Cerebellar nuclear complex (tissue), 1 donor: ENCODE measurements around the gene RHEB.

ENCODE experiments used
- DNase-seq, 2 experiments: peaks; one replicate each; lab custom pipeline; 2025; lab: John Stamatoyannopoulos, UW

Gene RHEB

GRCh38 chr7:151503902-151504714 is 15.6 kb downstream of the RHEB start:
- DNase-seq, result no peak

DNA sequence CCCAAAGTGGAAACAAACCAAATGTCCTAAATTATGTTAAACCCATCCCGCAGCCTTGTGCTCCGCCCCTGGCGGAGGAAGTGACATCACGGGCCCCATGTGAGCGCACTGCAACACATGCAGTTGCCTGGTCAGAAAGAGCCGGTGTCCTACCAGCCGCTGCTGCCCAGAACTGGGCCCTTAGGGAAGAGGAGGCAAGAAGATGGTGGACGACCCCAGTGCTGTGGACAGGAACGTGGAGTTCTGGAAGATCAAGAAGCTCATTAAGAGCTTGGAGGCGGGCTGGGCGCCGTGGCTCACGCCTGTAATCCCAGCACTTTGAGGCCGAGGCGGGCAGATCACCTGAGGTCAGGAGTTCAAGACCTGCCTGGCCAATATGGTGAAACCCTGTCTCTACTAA is 18.0 kb downstream of the RHEB start:
- no peak for DNase-seq

DNA sequence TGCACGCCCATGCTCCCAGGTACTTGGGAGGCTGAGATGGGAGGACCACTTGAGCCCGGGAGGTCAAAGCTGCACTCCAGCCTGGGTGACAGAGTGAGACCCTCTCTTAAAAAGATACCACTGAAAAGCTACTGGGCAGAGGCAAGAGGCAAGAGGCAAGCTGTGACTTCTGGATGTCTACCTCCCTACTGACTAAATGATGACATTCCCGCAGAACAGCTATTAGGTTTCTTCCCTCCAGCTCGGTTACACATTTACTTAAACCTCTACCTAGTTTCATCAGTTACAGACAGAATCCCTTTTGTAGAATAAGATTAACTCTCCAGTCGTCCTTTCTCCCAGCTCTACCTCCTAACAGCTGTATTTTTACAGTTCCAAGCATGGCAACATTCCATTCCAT is 21.2 kb downstream of the RHEB start:
- no peak for DNase-seq

GRCh38 chr7:151497306-151497871 is 22.3 kb downstream of the RHEB start:
- no peak for DNase-seq

DNA sequence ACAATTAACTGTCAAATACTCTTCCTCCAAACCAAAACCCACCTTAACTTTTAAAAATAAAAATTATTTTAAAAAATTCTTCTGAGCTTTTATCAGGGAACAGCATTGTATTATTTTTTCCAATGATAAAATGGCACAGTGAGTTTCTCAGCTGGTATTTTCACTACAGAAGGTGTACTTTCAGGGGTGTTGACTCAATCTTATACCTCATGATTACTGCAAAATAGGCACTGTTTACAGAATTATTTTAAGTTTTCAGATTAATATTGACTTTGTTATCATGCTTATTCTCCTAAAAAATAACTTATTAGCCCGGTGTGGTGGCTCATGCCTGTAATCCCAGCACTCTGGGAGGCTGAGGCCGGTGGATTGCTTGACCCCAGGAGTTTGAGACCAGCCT is 24.3 kb downstream of the RHEB start:
- DNase-seq, result no peak

DNA sequence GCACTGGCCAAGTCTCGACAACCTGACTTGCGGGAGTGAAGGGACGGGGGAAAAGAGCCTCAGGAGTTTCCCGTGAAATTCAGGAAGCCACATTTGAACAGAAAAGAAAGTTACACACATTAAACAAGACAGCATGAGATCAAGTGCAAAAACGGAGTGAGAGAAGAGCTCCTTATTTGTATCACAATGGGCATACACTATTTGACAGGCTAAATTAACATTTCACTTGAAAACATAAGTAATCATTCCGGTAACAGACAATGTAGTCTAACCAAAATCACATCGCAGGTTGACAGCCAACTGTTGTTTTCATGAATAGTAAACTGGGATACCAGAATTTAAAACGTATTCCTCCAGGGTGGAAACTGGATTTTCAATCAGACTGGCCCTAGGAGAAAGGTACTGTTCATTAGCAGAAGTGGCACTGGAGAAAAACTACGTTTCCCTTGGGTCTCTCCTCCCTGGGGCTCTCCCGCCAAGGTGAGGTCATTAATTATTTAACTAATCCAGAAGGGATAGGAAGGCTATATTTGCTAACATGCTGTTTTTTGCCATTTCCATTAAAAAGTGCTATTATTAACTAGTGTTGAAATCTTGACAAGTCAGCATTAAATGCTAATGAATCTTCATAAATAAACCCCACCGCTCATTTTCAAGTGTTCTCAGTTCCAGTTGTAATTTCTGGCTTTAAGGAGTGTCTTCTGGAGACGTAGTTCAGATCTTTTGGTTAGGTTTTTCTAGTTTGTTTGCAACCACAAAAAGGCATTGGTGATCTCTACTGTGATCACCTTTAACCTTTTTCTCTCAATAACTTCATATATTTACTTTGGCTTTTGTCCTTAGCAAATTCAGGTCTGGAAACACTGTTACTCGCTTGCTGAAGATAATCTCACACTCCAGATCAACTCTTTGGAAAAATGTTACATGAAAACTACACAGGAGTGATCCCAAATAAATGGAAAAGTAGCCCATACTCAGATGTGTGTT is 25.1 kb downstream of the RHEB start:
- no peak for DNase-seq

DNA sequence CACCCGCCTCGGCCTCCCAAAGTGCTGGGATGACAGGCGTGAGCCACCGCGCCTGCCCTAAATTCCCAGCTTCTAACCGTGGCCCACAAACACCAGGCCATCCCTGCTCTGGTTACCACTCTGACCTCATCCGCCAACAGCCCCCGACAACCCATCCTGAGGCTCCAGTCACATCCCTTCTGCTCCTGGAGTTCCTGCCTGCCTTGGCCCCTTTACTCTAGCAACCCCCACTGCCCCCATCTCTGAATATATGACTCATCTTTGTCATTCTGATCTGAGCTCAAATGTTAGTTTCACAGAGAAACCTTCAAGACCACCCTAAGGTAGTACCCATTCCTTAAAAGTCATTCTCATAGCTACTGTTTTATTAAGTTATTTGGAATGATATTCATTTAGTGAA is 26.6 kb downstream of the RHEB start:
- DNase-seq, result no peak

DNA sequence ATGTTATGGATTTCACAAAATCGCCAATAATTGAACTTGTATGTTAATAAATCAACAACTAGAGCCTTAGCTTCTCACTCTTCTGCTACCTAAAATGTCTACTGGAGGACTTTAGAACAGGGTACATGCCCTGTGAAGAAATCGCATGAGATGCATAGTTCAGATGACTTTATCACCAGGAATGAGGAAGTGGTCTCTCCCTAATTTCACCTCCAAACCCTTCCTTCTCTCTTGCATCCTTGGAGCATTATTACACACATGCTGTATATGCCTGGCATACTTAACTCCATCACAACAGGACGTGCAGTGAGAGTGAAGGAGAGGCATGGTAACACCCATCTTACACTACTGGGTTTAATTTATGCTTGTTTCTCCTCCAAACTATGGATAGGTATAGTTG is 27.8 kb downstream of the RHEB start:
- DNase-seq, result no peak

DNA sequence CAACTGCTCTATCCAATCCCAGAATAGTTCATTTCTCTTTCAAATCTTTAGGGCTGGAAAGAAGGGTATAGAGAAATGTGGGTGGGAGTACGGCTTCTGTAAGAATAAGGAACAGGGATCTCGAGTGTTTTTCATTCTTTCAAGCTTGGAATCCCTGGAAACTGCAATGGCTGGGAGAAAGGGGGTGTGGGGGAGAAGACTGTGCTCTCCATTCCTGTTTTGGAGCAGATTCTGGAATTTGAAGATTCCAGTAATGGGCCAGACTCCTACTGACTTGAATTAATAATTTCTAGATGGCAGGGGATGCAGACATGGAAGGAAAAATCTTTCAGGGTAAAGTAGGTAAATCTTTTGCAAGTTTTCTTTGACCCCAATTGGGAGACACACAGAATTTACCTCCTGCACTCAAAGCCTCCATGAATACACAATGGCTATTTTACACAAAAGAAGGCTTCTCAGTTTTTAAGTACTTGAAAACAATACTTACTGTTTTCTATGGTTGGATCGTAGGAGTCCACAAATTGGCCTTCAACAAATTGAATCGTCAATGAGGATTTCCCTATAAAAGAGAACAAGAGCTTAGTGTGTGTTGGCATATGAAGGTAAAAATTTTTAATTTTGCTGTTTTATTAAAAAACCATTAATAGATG is 29.1 kb downstream of the RHEB start:
- DNase-seq, result no peak

GRCh38 chr7:151489498-151489897 is 30.2 kb downstream of the RHEB start:
- no peak for DNase-seq

- DNase-seq, result no peak
These were observed 31.6 kb downstream of the RHEB start for GRCh38 chr7:151488096-151488495.

DNA sequence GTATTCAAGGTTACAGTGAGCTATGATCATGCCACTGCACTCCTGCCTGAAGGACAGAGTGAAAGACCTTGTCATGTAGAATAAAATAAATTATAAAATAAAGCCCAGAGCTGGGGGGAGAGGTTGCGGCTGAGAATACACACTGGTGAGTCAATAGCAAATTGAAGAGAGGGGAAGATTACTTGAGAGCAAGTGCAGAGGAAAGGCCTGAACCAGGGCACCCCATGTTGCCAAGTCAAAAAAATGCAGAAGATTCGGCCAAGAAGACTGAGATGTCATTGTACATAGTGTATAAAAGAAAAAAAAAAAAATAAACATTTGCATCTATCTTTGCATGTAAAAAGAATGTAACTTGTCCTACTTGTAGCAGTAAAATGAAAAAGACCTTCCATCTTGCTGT is 32.5 kb downstream of the RHEB start:
- DNase-seq, result no peak

- no peak for DNase-seq
These were observed 33.6 kb downstream of the RHEB start for GRCh38 chr7:151486074-151486473.

- no peak for DNase-seq
These were observed 34.6 kb downstream of the RHEB start for GRCh38 chr7:151484971-151485707.

GRCh38 chr7:151483711-151483983 is 36.0 kb downstream of the RHEB start:
- DNase-seq, result no peak

- no peak for DNase-seq
These were observed 36.6 kb downstream of the RHEB start for GRCh38 chr7:151482883-151483710.

GRCh38 chr7:151481650-151482505 is 37.8 kb downstream of the RHEB start:
- DNase-seq, result no peak

- DNase-seq, result no peak
These were observed 41.8 kb downstream of the RHEB start for GRCh38 chr7:151477867-151478266.

GRCh38 chr7:151472644-151473380 is 46.9 kb downstream of the RHEB start:
- no peak for DNase-seq
